Erythroblast (primary cell): ENCODE data around the gene KRTAP1-4.
"Not testable (repeated sequence)": the region's sequence is repeated elsewhere in the genome, so short reads cannot be mapped to it uniquely, and the experiment has no call there.

Source experiments
- DNase-seq, 2 experiments: peaks; one replicate each; lab custom pipeline; 2025; lab: John Stamatoyannopoulos, UW
- GATA1 ChIP-seq: IDR thresholded peaks from 2 replicates; pipeline ENCODE4 v1.6.1; 2011; ENCODE audit warnings: low read depth, mild to moderate bottlenecking, control low read depth, low read length, moderate library complexity
- POLR2A ChIP-seq: IDR thresholded peaks from 2 replicates; pipeline ENCODE4 v1.6.1; 2011; ENCODE audit warnings: mild to moderate bottlenecking, low read length

Gene KRTAP1-4

GRCh38 chr17:41058741-41059140, 28.7 kb upstream of the KRTAP1-4 start:
- no peak for DNase-seq
- TF ChIP-seq POLR2A: no peak
- TF ChIP-seq GATA1: no peak

DNA sequence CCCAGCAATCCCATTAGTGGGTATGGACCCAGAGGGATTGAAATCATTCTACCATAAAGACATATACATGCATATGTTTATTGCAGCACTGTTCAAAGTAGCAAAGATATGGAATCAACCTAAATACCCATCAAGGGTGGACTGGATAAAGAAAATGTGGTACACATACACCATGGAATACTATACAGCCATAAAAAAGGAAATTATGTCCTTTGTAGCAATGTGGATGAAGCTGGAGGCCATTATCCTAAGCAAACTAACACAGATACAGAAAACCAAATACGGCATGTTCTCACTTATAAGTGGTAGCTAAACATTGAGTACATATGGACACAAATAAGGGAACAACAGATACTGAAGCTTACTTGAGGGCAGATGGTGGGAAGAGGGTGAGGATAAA, 27.6 kb upstream of the KRTAP1-4 start:
- no peak for DNase-seq
- TF ChIP-seq GATA1 (no peak), POLR2A (no peak)

- not testable (repeated sequence) for DNase-seq
These were observed 25.1 kb upstream of the KRTAP1-4 start, which contains the start of gene KRTAP2-2 for GRCh38 chr17:41055130-41055529. KRTAP2-2 (minus strand) TSS chr17:41055230; CDS start chr17:41055211, 19 bp downstream.

DNA sequence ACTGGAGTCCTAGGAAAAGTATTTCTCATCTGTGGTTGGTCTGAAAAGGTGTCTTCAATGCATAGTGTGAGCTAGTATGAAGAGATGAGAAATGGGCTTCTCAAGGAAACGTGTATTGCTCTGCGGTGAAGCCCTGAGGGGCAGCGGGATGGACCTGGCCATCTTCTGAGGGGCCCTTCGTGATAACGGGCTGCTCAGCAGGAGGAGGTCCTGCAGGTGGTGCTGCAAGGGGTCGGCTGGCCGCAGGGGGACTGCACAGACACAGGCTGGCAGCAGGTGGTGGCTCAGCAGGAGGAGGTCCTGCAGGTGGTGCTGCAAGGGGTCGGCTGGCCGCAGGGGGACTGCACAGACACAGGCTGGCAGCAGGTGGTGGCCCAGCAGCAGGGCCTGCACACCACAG, 24.6 kb upstream of the KRTAP1-4 start:
- DNase-seq: not testable (repeated sequence)

DNA sequence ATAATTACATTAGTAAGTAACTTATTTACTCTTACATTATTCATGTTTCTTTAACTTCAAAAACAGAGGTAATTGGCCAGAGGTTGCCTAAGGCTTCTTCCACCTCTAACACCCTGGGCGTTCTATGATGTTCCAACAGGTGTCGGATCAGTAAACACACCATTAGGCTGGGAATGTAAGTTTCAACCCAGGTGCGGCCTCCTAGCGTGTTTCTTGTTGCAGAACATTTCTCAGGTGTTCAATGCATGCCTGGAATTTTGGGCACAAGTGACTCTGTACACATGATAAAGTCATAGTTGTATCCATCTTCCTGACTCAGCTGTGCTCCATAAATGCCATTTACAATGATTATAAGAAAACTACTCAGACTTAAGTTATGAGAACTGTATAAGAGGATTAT, 24.0 kb upstream of the KRTAP1-4 start:
- TF ChIP-seq POLR2A: no peak
- TF ChIP-seq GATA1: no peak
- no peak for DNase-seq

DNA sequence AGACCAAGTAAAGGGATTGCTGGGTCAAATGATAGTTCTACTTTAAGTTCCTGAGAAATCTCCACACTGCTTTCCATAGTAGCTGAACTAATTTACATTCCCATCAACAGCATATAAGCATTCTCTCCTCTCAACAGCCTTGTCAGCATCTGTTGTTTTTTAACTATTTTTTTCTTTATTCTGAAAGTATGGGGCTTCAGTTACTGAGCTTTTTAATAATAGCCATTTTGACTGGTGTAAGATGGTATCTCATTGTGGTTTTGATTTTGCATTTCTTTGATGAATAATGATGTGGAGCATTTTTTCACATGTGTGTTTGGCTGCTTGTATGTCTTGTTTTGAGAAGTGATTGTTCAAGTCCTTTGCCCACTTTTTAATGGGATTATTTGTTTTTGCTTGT, 22.6 kb upstream of the KRTAP1-4 start:
- no peak for TF ChIP-seq GATA1
- TF ChIP-seq POLR2A: no peak
- DNase-seq: no peak

- no peak for DNase-seq
These were observed 19.1 kb upstream of the KRTAP1-4 start for GRCh38 chr17:41049110-41049509.

DNA sequence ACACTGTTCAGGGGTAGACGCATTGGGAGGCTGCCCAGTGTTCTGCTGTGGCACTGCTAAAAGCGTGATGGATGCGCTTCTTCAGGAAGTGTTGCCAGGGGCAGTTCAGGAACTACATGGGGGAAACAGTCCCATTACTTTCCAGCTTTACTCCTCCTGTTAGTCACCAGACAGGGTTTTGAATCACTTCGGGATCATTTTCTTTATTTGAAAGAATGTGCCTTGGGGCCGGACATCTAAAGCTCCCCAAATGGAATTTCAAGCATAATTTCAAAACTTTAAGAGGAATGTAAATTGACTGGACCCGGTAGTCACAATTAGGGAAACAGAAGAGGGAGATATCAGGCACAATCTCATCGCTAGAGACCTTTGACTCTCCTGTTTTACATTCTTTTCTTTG, 18.4 kb upstream of the KRTAP1-4 start:
- DNase-seq: no peak
- TF ChIP-seq POLR2A (no peak), GATA1 (no peak)

More at GRCh38 chr17:41049110-41049509, 19.1 kb upstream of the KRTAP1-4 start:
- TF ChIP-seq GATA1 (no peak), POLR2A (no peak)

DNA sequence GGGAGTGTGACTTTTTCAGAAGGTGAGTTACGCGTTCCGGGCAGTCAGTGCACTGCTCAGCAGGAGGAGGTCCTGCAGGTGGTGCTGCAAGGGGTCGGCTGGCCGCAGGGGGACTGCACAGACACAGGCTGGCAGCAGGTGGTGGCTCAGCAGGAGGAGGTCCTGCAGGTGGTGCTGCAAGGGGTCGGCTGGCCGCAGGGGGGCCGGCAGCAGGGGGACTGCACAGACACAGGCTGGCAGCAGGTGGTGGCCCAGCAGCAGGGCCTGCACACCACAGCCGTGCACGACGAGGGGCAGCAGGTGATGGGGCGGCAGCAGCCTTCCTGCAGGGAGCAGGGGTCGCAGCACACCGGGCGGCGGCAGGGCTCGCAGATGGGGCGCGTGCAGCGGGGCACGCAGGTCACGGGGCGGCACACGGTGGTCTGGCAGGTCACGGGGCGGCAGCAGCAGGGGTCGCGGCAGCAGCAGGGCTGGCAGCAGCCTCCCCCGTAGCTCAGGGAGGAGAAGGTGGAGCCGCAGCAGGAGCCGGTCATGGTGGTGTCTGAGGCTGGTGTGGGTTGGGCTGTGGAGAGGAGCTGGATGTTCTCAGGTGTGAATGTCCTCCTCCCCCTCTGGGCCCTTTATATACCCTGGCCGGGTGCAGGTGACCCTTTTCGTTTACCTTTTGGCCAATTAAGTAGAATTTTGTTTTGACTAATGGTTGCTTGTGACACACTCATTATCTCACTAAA, 16.9 kb upstream of the KRTAP1-4 start, which contains the start of gene KRTAP2-1:
TSS of gene KRTAP2-1 (minus strand) at position 582 of the 731 bp plus-strand sequence. CDS start at position 533, 49 bp downstream.
- DNase-seq: not testable (repeated sequence)

DNA sequence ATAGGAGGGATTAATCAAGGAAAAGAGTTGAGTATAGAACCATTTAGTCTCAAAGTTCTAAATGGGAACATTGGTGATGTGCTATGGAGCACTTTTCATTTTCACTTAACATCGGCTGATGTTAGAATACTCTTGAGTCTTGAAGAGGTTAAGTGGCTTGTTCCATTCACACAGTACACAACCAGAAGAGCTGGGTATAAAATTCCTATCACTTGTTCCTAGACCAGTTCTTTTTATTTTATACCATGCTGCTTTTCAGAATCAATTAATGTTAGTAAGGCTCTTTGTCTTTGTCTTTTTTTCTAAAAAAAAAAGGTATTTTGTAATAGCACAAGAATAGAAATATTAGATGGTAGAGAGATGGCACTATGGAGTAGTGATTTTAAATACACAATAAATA, 13.0 kb upstream of the KRTAP1-4 start:
- no peak for DNase-seq
- TF ChIP-seq POLR2A (no peak), GATA1 (no peak)

DNA sequence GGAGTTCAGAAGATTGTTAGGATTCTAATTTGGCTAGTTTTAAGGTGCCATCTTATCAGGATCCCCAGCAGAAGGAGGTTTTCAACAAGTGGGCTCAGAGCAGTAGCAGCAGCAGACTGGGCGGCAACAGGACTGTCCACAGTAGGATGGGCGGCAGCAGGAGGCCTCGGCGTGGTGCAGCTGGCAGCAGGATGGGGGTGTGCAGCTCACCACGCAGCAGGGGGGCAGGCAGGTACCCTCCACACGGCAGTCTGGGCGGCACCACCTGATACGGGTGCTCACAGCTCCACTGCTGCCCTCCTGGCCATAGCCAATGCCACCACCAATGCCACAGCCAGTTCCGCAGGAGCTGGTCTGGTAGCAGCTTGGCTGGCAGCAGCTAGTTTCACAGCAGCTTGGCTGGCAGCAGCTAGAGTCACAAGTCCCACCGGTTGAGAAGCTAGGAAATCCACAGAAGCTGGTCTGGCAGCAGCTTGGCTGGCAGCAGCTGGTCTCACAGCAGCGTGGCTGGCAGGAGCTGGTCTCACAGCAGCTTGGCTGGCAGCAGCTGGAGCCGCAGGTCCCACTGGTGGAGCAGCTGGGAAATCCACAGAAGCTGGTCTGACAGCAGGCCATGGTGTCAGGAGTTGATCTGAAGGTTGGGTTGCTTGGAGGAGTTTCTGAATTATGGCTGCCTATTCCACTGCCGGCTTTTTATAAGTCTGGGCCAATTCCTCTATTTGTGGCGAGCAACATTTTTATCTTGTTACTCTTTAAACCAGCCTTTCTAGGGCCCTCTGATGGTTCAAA, 11.0 kb upstream of the KRTAP1-4 start, which contains the start of gene KRTAP1-1:
TSS of gene KRTAP1-1 (minus strand) at position 668 of the 789 bp plus-strand sequence. CDS start at position 615, 53 bp downstream.
- DNase-seq: not testable (repeated sequence)

DNA sequence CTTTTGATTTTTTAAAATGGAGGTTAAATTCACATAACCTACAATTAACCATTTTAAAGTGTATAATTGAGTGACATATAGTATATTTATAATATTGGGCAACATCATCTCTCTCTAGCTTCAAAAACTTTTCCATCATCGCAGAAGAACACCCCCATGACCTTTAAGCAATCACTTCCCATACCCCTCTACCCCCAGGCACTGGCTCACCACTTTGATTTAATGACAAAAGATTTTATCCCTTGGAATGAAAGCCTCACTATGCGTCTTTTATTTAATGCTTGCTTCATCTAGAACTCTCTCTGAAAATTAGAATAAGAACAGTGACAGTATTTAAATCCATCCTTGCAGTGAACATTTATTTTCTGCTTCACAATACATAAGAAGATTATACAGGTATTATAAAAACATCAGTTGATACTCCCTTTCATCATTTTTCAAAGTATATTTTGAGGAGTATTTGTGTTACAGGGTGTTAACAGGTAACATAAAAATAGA, 7.9 kb upstream of the KRTAP1-4 start:
- no peak for TF ChIP-seq POLR2A
- no peak for TF ChIP-seq GATA1
- no peak for DNase-seq

DNA sequence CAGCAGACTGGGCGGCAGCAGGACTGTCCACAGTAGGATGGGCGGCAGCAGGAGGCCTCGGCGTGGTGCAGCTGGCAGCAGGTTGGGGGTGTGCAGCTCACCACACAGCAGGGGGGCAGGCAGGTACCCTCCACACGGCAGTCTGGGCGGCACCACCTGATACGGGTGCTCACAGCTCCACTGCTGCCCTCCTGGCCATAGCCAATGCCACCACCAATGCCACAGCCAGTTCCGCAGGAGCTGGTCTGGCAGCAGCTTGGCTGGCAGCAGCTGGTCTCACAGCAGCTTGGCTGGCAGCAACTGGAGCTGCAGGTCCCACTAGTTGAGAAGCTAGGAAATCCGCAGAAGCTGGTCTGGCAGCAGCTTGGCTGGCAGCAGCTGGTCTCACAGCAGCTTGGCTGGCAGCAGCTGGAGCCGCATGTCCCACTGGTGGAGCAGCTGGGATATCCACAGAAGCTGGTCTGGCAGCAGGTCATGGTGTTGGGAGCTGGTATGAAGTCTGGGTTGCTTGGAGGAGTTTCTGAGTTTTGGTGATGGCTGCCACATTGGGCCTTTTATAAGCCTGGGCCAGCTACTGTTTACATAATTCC, 4.4 kb upstream of the KRTAP1-4 start, which contains the start of gene KRTAP1-3:
TSS of gene KRTAP1-3 (minus strand) at position 529 of the 590 bp plus-strand sequence. CDS start at position 476, 53 bp downstream.
- not testable (repeated sequence) for DNase-seq
